Activated CD4-positive, alpha-beta T cell treated with anti-CD3 and anti-CD28 coated beads, Interleukin-2, amount 10 ng/mL, durations not matched to agents 24 days and 14 days (primary cell): ENCODE results near the gene TBRG1. TPM values are rescaled to one million over a fixed set of nuclear protein-coding genes. Genes with fewer than 3 reads are reported as not detected.

Source experiments
- DNase-seq: peaks from one replicate; pipeline ENCODE4 v3.0.0; 2022
- H3K27ac Mint-ChIP-seq: one replicate; pipeline ENCODE4 v1.8.0; 2022; ENCODE audit warnings: mild to moderate bottlenecking, mixed read lengths
- H3K27me3 Mint-ChIP-seq: one replicate; pipeline ENCODE4 v1.8.0; 2022; ENCODE audit warnings: mixed read lengths
- H3K36me3 Mint-ChIP-seq: one replicate; pipeline ENCODE4 v1.8.0; 2022; ENCODE audit warnings: low read depth, mild to moderate bottlenecking, mixed read lengths
- H3K4me1 Mint-ChIP-seq: one replicate; pipeline ENCODE4 v1.8.0; 2021; ENCODE audit warnings: mixed read lengths
- H3K4me3 Mint-ChIP-seq: one replicate; pipeline ENCODE4 v1.8.0; 2022; ENCODE audit warnings: mild to moderate bottlenecking, moderate library complexity, mixed read lengths
- H3K9me3 Mint-ChIP-seq: one replicate; pipeline ENCODE4 v1.8.0; 2021; ENCODE audit warnings: mixed read lengths
- intact Hi-C: fragments of 100-400 bp; cut with micrococcal nuclease; formaldehyde crosslinking; loops from one replicate; pipeline ENCODE4 v1.15.1; 2023
- total RNA-seq: library from RNA; stranded (reverse); gene quantifications from 2 replicates; pipeline ENCODE4 v1.2.3, GENCODE V29; 2022

The TBRG1 gene
- total RNA-seq, 1 donor from 2014 or later: 31.6 TPM

DNA sequence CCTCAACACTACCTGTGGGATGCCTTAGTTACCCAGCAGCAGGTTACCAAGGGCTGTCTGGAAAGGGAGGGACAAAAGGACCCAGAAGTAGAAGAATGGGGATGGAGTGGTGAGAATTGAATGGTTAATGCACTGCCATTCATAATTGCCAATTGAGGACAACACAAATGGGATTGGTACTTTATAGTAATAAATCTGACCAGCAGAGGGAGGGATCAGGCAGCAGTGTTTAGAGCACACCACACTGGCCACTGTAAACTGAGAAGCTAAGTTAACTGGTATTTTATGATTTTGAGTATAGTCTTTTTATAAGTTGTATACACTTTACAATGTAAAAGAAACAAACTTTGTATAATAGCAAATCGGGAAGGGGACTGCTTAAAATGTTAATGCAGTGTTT lies 10.7 kb downstream of the TBRG1 start:
- no peak for DNase-seq
- H3K4me1 Mint-ChIP-seq: peaks cover 2% of the 10 kb centered on the region
- no peak overlapping the region for H3K4me3 Mint-ChIP-seq
- peaks cover 62% of the 10 kb centered on the region for H3K36me3 Mint-ChIP-seq
- H3K27me3 Mint-ChIP-seq: no peaks in the 10 kb centered on the region
- no peaks in the 10 kb centered on the region for H3K9me3 Mint-ChIP-seq
- H3K27ac Mint-ChIP-seq: no peak overlapping the region
- intact Hi-C loops: no loop called here

- intact Hi-C loops: no loop called here
- Mint-ChIP-seq H3K27ac (no peak overlapping the region), H3K9me3 (no peaks in the 10 kb centered on the region), H3K36me3 (peaks cover 55% of the 10 kb centered on the region), H3K4me1 (no peaks in the 10 kb centered on the region), H3K27me3 (no peaks in the 10 kb centered on the region), H3K4me3 (no peak overlapping the region)
- no peak for DNase-seq
Observed at GRCh38 chr11:124635932-124636331, 13.3 kb downstream of the TBRG1 start.

DNA sequence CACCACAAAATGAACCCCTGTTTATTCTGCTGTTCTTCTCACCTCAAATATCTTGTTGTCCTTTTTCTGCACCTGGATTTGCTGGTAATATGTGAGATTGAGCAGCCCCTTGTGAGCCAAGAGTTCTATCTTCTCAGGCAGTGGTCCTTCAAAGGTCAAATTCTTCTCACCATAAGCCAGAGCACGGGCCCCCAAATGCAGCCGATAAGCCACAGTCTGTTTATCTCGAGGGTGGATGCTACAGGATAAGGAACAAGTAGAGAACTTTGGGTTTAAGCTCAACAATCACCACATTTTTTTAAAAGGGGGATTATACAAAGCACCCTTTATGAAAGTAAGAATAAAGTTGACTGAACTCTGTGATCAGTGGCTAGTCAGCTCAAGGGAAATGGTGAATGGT lies 15.8 kb downstream of the TBRG1 start:
- Mint-ChIP-seq H3K27me3 (no peaks in the 10 kb centered on the region), H3K9me3 (no peaks in the 10 kb centered on the region), H3K4me3 (no peak overlapping the region), H3K36me3 (peaks cover 36% of the 10 kb centered on the region), H3K4me1 (no peaks in the 10 kb centered on the region), H3K27ac (no peak overlapping the region)
- intact Hi-C loops: no loop called here
- no peak for DNase-seq

- Mint-ChIP-seq H3K27me3 (no peaks in the 10 kb centered on the region), H3K9me3 (no peaks in the 10 kb centered on the region), H3K27ac (no peak overlapping the region), H3K4me1 (no peaks in the 10 kb centered on the region), H3K36me3 (peaks cover 32% of the 10 kb centered on the region), H3K4me3 (no peak overlapping the region)
- no peak for DNase-seq
- intact Hi-C loops: no loop called here
Observed at GRCh38 chr11:124639186-124639585, 16.5 kb downstream of the TBRG1 start.

DNA sequence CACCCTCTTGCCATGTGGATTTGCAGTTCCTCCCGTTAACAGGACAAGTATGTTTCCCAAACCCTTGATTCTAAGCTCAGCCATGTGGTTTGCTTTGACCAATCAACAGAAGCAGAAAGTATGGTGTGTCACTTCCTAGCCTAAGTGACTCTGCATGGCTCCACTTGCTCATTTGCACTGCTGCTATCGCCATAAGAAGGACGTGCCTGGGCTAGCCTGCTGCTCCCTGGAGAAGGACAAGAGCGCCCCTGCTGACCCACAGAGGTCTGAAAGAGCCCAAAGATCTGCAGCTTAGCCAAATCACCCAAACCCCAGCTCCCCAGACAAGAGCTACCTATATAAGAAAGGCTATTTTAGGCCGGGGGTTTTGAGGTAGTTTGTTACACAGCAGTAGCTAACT lies 18.0 kb downstream of the TBRG1 start:
- intact Hi-C loops: no loop called here
- H3K9me3 Mint-ChIP-seq: no peaks in the 10 kb centered on the region

GRCh38 chr11:124642628-124643027 lies 20.0 kb downstream of the TBRG1 start:
- Mint-ChIP-seq H3K36me3 (peaks cover 14% of the 10 kb centered on the region), H3K27ac (no peak overlapping the region), H3K27me3 (no peaks in the 10 kb centered on the region), H3K9me3 (no peaks in the 10 kb centered on the region), H3K4me1 (no peaks in the 10 kb centered on the region), H3K4me3 (no peak overlapping the region)
- no peak for DNase-seq
- intact Hi-C loops: no loop called here

More for the DNA sequence above, 18.0 kb downstream of the TBRG1 start:
- Mint-ChIP-seq H3K4me3 (no peak overlapping the region), H3K4me1 (no peaks in the 10 kb centered on the region), H3K36me3 (peaks cover 28% of the 10 kb centered on the region), H3K27me3 (no peaks in the 10 kb centered on the region), H3K27ac (no peak overlapping the region)
- DNase-seq: no peak

DNA sequence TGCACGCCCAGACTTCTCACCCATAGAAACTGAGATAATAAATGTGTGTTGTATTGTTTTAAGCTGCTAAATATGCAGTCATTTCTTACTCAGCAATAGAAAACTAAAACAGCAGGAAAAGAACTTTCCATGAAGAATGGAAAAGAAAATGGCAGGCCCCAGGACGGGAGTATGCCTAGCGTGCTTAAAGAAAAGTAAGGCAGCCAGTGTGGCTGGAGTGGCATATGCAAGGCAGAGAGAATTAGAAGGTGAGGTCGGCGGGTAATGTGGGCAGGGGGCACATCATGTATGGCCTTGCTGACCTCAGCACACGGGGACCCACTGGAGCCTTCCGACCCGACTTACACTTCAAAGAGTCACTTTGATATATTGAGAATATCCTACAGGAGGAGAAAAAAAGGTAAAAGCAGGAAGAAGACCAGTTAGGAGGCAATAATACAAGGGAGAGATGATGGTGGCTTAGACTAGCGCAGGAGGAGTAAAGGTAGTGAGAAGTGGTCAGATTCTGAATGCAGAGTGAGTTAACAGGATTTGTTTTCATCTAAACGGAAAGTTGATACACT lies 20.5 kb downstream of the TBRG1 start:
- Mint-ChIP-seq H3K27me3 (no peaks in the 10 kb centered on the region), H3K4me3 (no peak overlapping the region), H3K27ac (no peak overlapping the region), H3K36me3 (peaks cover 11% of the 10 kb centered on the region), H3K9me3 (no peaks in the 10 kb centered on the region), H3K4me1 (no peaks in the 10 kb centered on the region)
- no peak for DNase-seq
- intact Hi-C loops: no loop called here

DNA sequence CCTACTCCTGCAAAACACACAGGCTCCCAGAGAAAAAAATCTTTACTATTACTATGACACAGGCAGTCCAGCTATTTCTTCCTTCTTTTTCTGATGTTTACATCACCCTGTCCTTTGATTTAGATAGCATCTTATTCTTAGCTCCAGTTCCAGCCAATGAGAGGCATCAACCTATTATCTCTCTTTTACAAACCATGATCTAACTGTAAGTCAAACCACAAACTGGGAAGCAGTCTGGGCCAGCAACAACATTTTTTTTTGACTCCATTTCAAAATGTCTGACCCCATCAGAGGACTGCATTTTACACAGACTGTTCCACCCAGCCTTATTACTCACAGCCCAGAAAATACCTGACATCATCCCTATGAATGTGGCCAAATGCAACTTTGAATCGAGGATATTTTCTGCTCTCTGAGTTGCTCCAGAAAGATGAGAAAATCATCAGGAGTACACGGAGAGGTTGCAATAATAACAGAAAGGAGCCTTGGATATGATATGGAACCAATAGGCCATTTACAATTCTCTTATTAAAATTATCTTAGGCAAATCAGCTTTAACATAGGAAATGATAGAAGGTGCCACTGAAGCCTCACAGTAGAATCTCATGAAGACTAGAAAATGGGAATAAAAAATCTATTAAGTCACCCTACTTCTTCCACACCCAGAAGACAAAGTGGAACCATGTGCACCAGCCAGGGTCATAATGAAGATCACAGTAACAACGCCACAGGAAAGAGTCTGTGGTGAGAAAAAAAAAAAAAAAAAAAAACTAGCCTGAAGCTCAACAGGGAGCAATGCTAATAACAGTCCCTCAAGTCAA lies 21.2 kb downstream of the TBRG1 start:
- H3K27me3 Mint-ChIP-seq: no peaks in the 10 kb centered on the region
- intact Hi-C loops: loop anchor here (1.0 kb wide), 1 partner anchor 193 kb away; no protein-coding TSS in a partner anchor

GRCh38 chr11:124644426-124645280 lies 22.0 kb downstream of the TBRG1 start:
- Mint-ChIP-seq H3K27ac (no peak overlapping the region), H3K4me3 (no peak overlapping the region), H3K36me3 (peaks cover 4% of the 10 kb centered on the region), H3K9me3 (no peaks in the 10 kb centered on the region), H3K4me1 (no peaks in the 10 kb centered on the region), H3K27me3 (no peaks in the 10 kb centered on the region)
- intact Hi-C loops: loop anchor here (1.0 kb wide), 1 partner anchor 193 kb away; no protein-coding TSS in a partner anchor
- peak; percentile 68 for DNase-seq

More for the DNA sequence above, 21.2 kb downstream of the TBRG1 start:
- no peak for DNase-seq
- no peaks in the 10 kb centered on the region for H3K4me1 Mint-ChIP-seq
- H3K4me3 Mint-ChIP-seq: no peak overlapping the region
- peaks cover 4% of the 10 kb centered on the region for H3K36me3 Mint-ChIP-seq
- no peak overlapping the region for H3K27ac Mint-ChIP-seq
- no peaks in the 10 kb centered on the region for H3K9me3 Mint-ChIP-seq

DNA sequence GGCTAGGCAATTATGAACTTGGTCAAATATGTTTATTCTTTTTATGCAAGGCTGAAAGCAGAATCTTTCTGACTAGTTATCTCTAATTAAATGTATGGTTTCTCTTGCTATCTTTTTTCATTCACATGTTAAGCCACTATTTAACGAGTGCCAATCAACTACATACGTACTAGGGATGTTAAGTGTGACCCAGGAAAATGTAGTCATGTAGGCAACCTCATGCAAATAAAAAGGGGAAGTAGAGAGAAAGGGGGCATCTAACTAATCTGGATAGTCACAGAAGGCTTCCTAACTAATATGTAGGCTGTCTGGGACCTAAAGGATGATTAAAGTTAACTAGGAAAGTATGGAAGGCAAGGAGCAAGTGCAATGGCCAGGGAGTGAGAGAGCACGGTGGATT lies 23.5 kb downstream of the TBRG1 start:
- no peaks in the 10 kb centered on the region for H3K36me3 Mint-ChIP-seq

DNA sequence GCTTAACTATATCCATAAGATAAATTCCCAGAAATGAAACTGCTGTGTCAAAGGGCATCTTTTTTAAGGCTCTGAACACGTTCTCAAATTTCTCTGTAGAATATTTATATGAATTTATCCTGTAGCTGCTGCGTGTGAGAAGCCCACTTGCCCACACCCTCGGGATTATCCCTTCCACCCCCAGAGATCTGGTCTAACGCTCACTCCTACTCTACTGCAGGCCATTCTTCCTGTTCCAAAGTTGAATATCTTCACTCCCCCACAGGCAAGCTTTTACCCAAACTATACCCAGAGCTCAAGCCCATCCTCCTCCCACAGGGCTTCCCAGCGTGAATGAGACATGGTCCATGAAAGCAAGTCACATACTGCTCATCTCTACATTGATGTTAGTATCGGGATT lies 25.9 kb downstream of the TBRG1 start:
- peaks cover 4% of the 10 kb centered on the region for H3K36me3 Mint-ChIP-seq
- H3K4me3 Mint-ChIP-seq: no peak overlapping the region
- intact Hi-C loops: no loop called here
- H3K4me1 Mint-ChIP-seq: no peaks in the 10 kb centered on the region
- H3K27ac Mint-ChIP-seq: no peak overlapping the region
- no peaks in the 10 kb centered on the region for H3K27me3 Mint-ChIP-seq
- no peaks in the 10 kb centered on the region for H3K9me3 Mint-ChIP-seq
- no peak for DNase-seq

More for the DNA sequence above, 23.5 kb downstream of the TBRG1 start:
- DNase-seq: no peak
- no peaks in the 10 kb centered on the region for H3K4me1 Mint-ChIP-seq
- H3K27ac Mint-ChIP-seq: no peak overlapping the region
- no peaks in the 10 kb centered on the region for H3K27me3 Mint-ChIP-seq
- intact Hi-C loops: no loop called here
- H3K4me3 Mint-ChIP-seq: no peak overlapping the region
- no peaks in the 10 kb centered on the region for H3K9me3 Mint-ChIP-seq

DNA sequence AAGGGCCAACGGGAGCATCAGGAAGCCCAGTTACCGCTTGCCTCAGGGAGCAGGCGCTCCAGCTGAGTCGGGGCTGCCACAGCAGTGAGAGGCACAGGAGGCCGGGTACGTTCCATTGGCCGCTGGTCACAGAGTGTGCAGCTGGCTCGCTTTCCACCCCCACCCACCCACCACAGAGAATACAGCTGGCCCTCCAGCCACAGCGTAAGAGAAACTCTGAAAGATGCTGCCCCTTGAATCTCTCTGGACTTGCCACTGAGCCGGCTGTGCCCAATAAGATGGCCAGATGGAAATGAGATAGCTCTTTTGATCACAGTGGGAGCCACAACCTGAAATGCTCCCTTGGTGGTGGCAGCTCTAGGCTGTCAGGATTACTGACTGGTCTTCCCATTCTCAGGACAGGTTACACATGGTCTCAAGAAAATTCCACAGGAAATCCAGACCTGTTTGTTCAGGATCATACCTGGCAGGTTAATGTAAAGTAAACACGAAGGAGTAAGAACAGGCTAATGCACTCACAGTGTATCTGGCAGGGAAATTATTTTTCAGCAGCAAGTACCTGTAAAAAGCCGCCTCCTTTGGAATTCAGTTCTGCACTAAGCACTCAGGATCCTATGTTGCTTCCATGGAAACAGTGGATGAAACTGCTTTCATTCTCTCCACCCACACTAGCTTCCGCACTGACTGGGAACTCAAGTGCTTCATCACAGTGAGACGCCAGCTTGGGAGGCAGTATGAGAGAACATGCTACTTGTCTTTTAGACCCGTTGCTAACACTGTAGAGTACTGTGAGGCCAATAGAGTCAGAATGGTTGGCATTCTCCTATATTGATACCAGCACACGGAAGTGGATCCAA lies 34.3 kb downstream of the TBRG1 start:
- no peak overlapping the region for H3K27ac Mint-ChIP-seq
- H3K4me1 Mint-ChIP-seq: no peaks in the 10 kb centered on the region
- H3K36me3 Mint-ChIP-seq: peaks cover 2% of the 10 kb centered on the region
- no peak for DNase-seq
- intact Hi-C loops: no loop called here
- H3K27me3 Mint-ChIP-seq: peaks cover 1% of the 10 kb centered on the region
- no peaks in the 10 kb centered on the region for H3K9me3 Mint-ChIP-seq
- no peak overlapping the region for H3K4me3 Mint-ChIP-seq

- H3K27me3 Mint-ChIP-seq: peaks cover 1% of the 10 kb centered on the region
- no peak overlapping the region for H3K27ac Mint-ChIP-seq
- DNase-seq: no peak
- H3K4me3 Mint-ChIP-seq: no peak overlapping the region
- no peaks in the 10 kb centered on the region for H3K4me1 Mint-ChIP-seq
- intact Hi-C loops: no loop called here
- no peaks in the 10 kb centered on the region for H3K36me3 Mint-ChIP-seq
- H3K9me3 Mint-ChIP-seq: no peaks in the 10 kb centered on the region
Observed at GRCh38 chr11:124657904-124658303, 35.2 kb downstream of the TBRG1 start.
